ENCODE data around the gene TYW1.
"Not testable (repeated sequence)": the region's sequence is repeated elsewhere in the genome, so short reads cannot be mapped to it uniquely, and the experiment has no call there.

DNA sequence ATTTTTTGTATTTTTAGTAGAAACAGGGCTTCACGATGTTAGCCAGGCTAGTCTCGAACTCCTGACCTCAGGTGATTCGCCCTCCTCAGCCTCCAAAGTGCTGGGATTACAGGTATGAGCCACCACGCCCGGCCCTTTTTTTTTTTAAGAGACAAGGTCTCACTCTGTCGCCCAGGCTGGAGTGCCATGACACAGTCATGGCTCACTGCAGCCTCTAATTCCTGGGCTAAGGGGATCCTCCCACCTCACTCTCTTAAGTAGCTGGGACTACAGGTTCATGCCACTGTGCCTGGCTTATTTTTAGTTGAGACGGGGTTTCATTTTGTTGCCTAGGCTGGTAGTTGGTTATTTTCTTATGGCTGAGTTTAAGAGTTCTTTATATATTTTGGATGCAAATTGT is 216.4 kb downstream of the TYW1 start:
- not testable (repeated sequence) for TF ChIP-seq POLR2A (IDR thresholded peaks at IDR 0.05; ENCODE audit: low read depth, low read length); TAF1 (IDR thresholded peaks at IDR 0.05; ENCODE audit: low read depth, low read length); POLR2AphosphoS5 (IDR thresholded peaks at IDR 0.05; ENCODE audit: low read depth, low read length); PAX5 (IDR thresholded peaks at IDR 0.05; ENCODE audit: insufficient read depth, low read length, severe bottlenecking); SPI1 (IDR thresholded peaks at IDR 0.05; ENCODE audit: low read depth, low read length); POU2F2 (IDR thresholded peaks at IDR 0.05; ENCODE audit: low read depth, low read length)

Data from GM12891 (cell line).